Osteoblast (primary cell): Measurements from ENCODE around the gene C1QTNF9. TPM values are rescaled to one million over a fixed set of nuclear protein-coding genes. Genes with fewer than 3 reads are reported as not detected.
"Not testable (repeated sequence)": the region's sequence is repeated elsewhere in the genome, so short reads cannot be mapped to it uniquely, and the experiment has no call there.

Source experiments
- DNase-seq: peaks from one replicate; pipeline ENCODE4 v3.0.0; 2011; ENCODE audit warnings: low spot score, mixed read lengths; ENCODE audit not compliant: insufficient read length; ENCODE audit errors: missing footprints
- H2AFZ ChIP-seq: 2 replicates; pipeline ENCODE4 v1.6.0; 2011; ENCODE audit warnings: mild to moderate bottlenecking, low read length
- H3K27ac ChIP-seq: 2 replicates; pipeline ENCODE4 v1.5.1; 2011; ENCODE audit warnings: mild to moderate bottlenecking, low read depth, low read length, moderate library complexity
- H3K27me3 ChIP-seq: 2 replicates; pipeline ENCODE4 v1.6.0; 2012; ENCODE audit warnings: mild to moderate bottlenecking, control low read depth, inconsistent platforms, low read length, moderate library complexity; ENCODE audit not compliant: insufficient read depth
- H3K36me3 ChIP-seq: 2 replicates; pipeline ENCODE4 v1.5.1; 2011; ENCODE audit warnings: mild to moderate bottlenecking, low read length, control low read depth, moderate library complexity; ENCODE audit not compliant: insufficient read depth
- H3K4me1 ChIP-seq: 2 replicates; pipeline ENCODE4 v1.5.1; 2011; ENCODE audit warnings: mild to moderate bottlenecking, low read length, control low read depth, moderate library complexity; ENCODE audit not compliant: insufficient read depth
- H3K4me2 ChIP-seq: 2 replicates; pipeline ENCODE4 v1.6.0; 2011; ENCODE audit warnings: mild to moderate bottlenecking, low read length; ENCODE audit not compliant: insufficient read depth
- H3K4me3 ChIP-seq: fragments of 200-600 bp; sonication (generic); 3 replicates; pipeline ENCODE4 v1.5.1; 2012; ENCODE audit warnings: mild to moderate bottlenecking, low read length, inconsistent platforms; ENCODE audit not compliant: insufficient read depth
- H3K79me2 ChIP-seq: 2 replicates; pipeline ENCODE4 v1.6.0; 2012; ENCODE audit warnings: mild to moderate bottlenecking, low read length, control low read depth, inconsistent platforms; ENCODE audit not compliant: insufficient read depth
- H3K9me3 ChIP-seq: 2 replicates; pipeline ENCODE4 v1.5.1; 2011; ENCODE audit warnings: low read depth, low read length, control low read depth
- H4K20me1 ChIP-seq: 2 replicates; pipeline ENCODE4 v1.6.0; 2012; ENCODE audit warnings: mild to moderate bottlenecking, low read length, control low read depth; ENCODE audit not compliant: insufficient read depth
- CTCF ChIP-seq: IDR thresholded peaks from 2 replicates; pipeline ENCODE4 v1.5.1; 2011; ENCODE audit warnings: mild to moderate bottlenecking, low read depth, low read length, moderate library complexity; ENCODE audit errors: extremely low read depth
- total RNA-seq: library from RNA; depleted of rRNA; stranded (reverse); fragments of >200 nt; gene quantifications from 2 replicates; pipeline ENCODE4 v1.2.3, GENCODE V29; 2012

C1QTNF9 gene
- under 0.01 TPM in 1 of 2 replicates, not detected in the other for total RNA-seq

- not testable (repeated sequence) for H3K9me3 ChIP-seq, H4K20me1 ChIP-seq, H2AFZ ChIP-seq, H3K27me3 ChIP-seq, H3K27ac ChIP-seq, H3K4me1 ChIP-seq, H3K4me3 ChIP-seq, DNase-seq, H3K36me3 ChIP-seq, H3K4me2 ChIP-seq, H3K79me2 ChIP-seq
Observed at GRCh38 chr13:24309300-24309699, at the start of gene C1QTNF9. Gene C1QTNF9, plus strand, starts transcription at chr13:24309580. Its CDS starts 6,424 bp downstream, at chr13:24316004.

- Histone ChIP-seq H4K20me1 (no peaks in the 10 kb centered on the region), H2AFZ (no peak overlapping the region), H3K27ac (no peak overlapping the region), H3K79me2 (no peaks in the 10 kb centered on the region), H3K4me2 (no peak overlapping the region), H3K4me1 (no peaks in the 10 kb centered on the region), H3K27me3 (no peaks in the 10 kb centered on the region), H3K36me3 (no peaks in the 10 kb centered on the region), H3K4me3 (no peak overlapping the region), H3K9me3 (no peaks in the 10 kb centered on the region)
- no peak for TF ChIP-seq CTCF
- DNase-seq = no peak
Observed at GRCh38 chr13:24261566-24261965, 47.8 kb upstream of the C1QTNF9 start.

GRCh38 chr13:24263632-24264031 is 45.7 kb upstream of the C1QTNF9 start:
- H3K27me3 ChIP-seq = no peaks in the 10 kb centered on the region
- H4K20me1 ChIP-seq = no peaks in the 10 kb centered on the region
- TF ChIP-seq CTCF = no peak
- H3K9me3 ChIP-seq = no peaks in the 10 kb centered on the region
- H3K27ac ChIP-seq = no peak overlapping the region
- no peak overlapping the region for H3K4me2 ChIP-seq
- no peak overlapping the region for H3K4me3 ChIP-seq
- DNase-seq = no peak
- H3K36me3 ChIP-seq = no peaks in the 10 kb centered on the region
- H3K4me1 ChIP-seq = no peaks in the 10 kb centered on the region
- H3K79me2 ChIP-seq = no peaks in the 10 kb centered on the region
- H2AFZ ChIP-seq = peak overlapping the region; percentile 33

GRCh38 chr13:24264976-24265375 is 44.4 kb upstream of the C1QTNF9 start:
- no peak overlapping the region for H3K27ac ChIP-seq
- H3K4me2 ChIP-seq = no peak overlapping the region
- H3K27me3 ChIP-seq = no peaks in the 10 kb centered on the region
- no peak for DNase-seq
- no peak overlapping the region for H3K4me3 ChIP-seq
- no peaks in the 10 kb centered on the region for H3K9me3 ChIP-seq
- peaks cover under 1% of the 10 kb centered on the region for H3K4me1 ChIP-seq
- no peaks in the 10 kb centered on the region for H3K36me3 ChIP-seq
- H3K79me2 ChIP-seq = no peaks in the 10 kb centered on the region
- no peaks in the 10 kb centered on the region for H4K20me1 ChIP-seq
- H2AFZ ChIP-seq = peak overlapping the region; percentile 60
- TF ChIP-seq CTCF = no peak
